Breast epithelium (tissue), 4 donors: ENCODE data around the gene CASK. TPM values are rescaled to one million over a fixed set of nuclear protein-coding genes. Genes with fewer than 3 reads are reported as not detected.

ENCODE experiments used
- DNase-seq, 2 donors: peaks; one replicate each; pipeline ENCODE4 v3.0.0-alpha.2; 2019; ENCODE audit warnings: low spot score in 2 of 2
- H3K27ac ChIP-seq, 2 donors: fragments of 200-600 bp; sonication (generic) in 1 of 2; one replicate each; pipeline ENCODE4 v1.5.1; 2016 to 2019; ENCODE audit warnings: mild to moderate bottlenecking in 1 of 2
- H3K27me3 ChIP-seq, 2 donors: fragments of 200-600 bp; sonication (generic) in 1 of 2; one replicate each; pipeline versions ENCODE4 v1.5.1 to v1.6.0; 2017 to 2019; ENCODE audit warnings: control low read depth in 1 of 2, mild to moderate bottlenecking in 1 of 2
- H3K36me3 ChIP-seq: fragments of 200-600 bp; one replicate; pipeline ENCODE4 v1.5.1; 2019
- H3K4me1 ChIP-seq, 2 donors: fragments of 200-600 bp; sonication (generic); one replicate each; pipeline ENCODE4 v1.5.1; 2016 to 2019; ENCODE audit warnings: control low read depth in 1 of 2
- H3K4me3 ChIP-seq, 3 donors: fragments of 200-600 bp; sonication (generic); 1 replicate in 2 of 3; 2 replicates in 1 of 3; pipeline ENCODE4 v1.5.1; 2016 to 2019; ENCODE audit warnings: mild to moderate bottlenecking in 3 of 3, moderate library complexity in 2 of 3
- H3K9me3 ChIP-seq, 2 donors: fragments of 200-600 bp; sonication (generic) in 1 of 2; one replicate each; pipeline ENCODE4 v1.5.1; 2016 to 2019; ENCODE audit warnings: control low read depth in 1 of 2
- POLR2A ChIP-seq: fragments of 450-650 bp; IDR thresholded peaks from one replicate; pipeline ENCODE4 v1.6.1; 2016; ENCODE audit warnings: antibody characterized with exemption, mild to moderate bottlenecking, moderate library complexity
- POLR2AphosphoS5 ChIP-seq, 3 donors: sonication (generic); formaldehyde crosslinking; IDR thresholded peaks; one replicate each; pipeline ENCODE4 v1.6.1; 2017; ENCODE audit warnings: antibody characterized with exemption in 3 of 3
- intact Hi-C: fragments of 100-400 bp; cut with DNase I; formaldehyde crosslinking; loops from one replicate; pipeline ENCODE4 v1.15.1; 2023; ENCODE audit warnings: low total_unique reads
- total RNA-seq, 3 donors: library from RNA; depleted of rRNA; stranded (reverse); fragments of >200 nt; gene quantifications; one replicate each; pipeline ENCODE4 v1.1.0, GENCODE V29; 2016
- TF ChIP-seq, protein P1 (sequence below), 3 donors: fragments of 450-650 bp; IDR thresholded peaks; one replicate each; pipeline ENCODE4 v1.5.1; 2016 to 2017; ENCODE audit warnings: antibody characterized with exemption in 3 of 3, mild to moderate bottlenecking in 3 of 3, moderate library complexity in 3 of 3

The CASK gene
- total RNA-seq, 3 donors from 2014 or later, result 34.4 to 103 (median 52.4) TPM

DNA sequence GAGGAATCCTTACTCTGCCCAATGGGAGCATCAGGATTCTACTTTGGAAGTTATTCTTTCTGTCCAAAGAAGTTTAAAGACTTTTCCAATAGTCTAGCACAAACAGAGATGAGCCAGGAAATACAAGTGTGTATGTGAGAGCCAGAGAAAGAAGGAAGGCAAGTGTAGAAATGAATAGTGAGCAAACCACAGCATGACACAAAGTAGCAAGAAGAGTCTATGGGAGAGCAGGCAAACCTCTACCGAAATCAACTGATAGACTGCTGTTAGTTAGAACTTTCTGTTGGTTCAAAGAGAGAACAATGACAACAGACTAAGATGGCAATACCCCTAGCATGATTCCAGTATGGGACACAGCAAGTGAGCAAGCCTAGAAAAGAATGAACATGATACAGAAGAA, 250.7 kb downstream of the CASK start:
- intact Hi-C loops, result no loop called here
- H3K27ac ChIP-seq, result no peak overlapping the region

DNA sequence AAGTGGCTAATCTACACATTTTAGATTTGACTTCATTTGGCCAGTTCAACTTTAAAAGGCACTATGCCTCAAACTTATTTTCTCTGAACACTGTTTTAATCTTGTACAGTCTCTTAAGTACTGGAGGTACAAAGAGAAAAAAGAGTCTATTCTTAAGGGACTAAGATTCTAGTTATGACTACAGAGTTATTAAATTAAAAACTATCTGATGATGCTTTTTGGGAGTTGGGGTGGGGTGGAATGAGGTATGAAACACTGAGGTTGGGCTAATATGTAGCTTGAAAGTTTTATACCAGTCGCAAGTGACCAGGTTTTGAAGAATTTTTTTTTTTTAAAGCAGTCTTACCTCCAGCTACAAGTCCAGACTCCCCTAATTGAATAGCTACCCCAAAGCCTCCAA, 252.3 kb downstream of the CASK start:
- no peaks in the 10 kb centered on the region for H3K36me3 ChIP-seq
- no peak for TF ChIP-seq POLR2A
- TF ChIP-seq, protein P1, sequence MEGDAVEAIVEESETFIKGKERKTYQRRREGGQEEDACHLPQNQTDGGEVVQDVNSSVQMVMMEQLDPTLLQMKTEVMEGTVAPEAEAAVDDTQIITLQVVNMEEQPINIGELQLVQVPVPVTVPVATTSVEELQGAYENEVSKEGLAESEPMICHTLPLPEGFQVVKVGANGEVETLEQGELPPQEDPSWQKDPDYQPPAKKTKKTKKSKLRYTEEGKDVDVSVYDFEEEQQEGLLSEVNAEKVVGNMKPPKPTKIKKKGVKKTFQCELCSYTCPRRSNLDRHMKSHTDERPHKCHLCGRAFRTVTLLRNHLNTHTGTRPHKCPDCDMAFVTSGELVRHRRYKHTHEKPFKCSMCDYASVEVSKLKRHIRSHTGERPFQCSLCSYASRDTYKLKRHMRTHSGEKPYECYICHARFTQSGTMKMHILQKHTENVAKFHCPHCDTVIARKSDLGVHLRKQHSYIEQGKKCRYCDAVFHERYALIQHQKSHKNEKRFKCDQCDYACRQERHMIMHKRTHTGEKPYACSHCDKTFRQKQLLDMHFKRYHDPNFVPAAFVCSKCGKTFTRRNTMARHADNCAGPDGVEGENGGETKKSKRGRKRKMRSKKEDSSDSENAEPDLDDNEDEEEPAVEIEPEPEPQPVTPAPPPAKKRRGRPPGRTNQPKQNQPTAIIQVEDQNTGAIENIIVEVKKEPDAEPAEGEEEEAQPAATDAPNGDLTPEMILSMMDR (IDR thresholded peaks at IDR 0.05), result no peak
- TF ChIP-seq POLR2AphosphoS5 (IDR thresholded peaks at IDR 0.05), result no peak
- DNase-seq, result no peak
- H3K27me3 ChIP-seq, result peaks cover 0 to 30% of the 10 kb centered on the region in 2 donors
- H3K4me1 ChIP-seq, result no peaks in the 10 kb centered on the region
- H3K4me3 ChIP-seq, result no peak overlapping the region
- H3K9me3 ChIP-seq, result no peaks in the 10 kb centered on the region
- intact Hi-C loops, result no loop called here
- no peak overlapping the region for H3K27ac ChIP-seq

More for the DNA sequence above, 250.7 kb downstream of the CASK start:
- H3K36me3 ChIP-seq, result no peaks in the 10 kb centered on the region
- no peaks in the 10 kb centered on the region for H3K4me1 ChIP-seq
- TF ChIP-seq, protein P1 (IDR thresholded peaks at IDR 0.05), result no peak
- no peak for TF ChIP-seq POLR2AphosphoS5 (IDR thresholded peaks at IDR 0.05)
- TF ChIP-seq POLR2A, result no peak
- H3K27me3 ChIP-seq, result peaks cover 0 to 33% of the 10 kb centered on the region in 2 donors
- H3K4me3 ChIP-seq, result no peak overlapping the region
- H3K9me3 ChIP-seq, result no peaks in the 10 kb centered on the region
- no peak for DNase-seq

DNA sequence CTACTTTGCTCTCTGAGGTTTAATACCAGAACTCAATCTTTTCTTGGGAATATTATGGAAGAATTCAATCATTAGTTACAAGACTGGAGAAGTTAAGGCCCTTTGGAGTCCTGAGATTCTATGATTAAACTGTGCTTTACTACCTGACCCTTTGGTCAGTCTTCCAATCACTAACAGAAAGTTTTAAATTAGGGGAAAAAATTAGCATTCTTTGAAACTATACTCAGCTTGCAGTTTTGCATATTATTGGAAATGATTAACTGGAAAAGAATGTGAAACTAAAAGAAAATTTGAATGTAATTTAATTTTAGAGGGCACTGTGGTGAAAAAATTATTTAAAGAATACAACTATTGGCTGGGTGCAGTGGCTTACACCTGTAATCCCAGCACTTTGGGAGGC, 253.2 kb downstream of the CASK start:
- no peak overlapping the region for H3K4me3 ChIP-seq
- intact Hi-C loops, result no loop called here
- H3K27me3 ChIP-seq, result peaks cover 0 to 35% of the 10 kb centered on the region in 2 donors
- no peak overlapping the region for H3K27ac ChIP-seq
- H3K9me3 ChIP-seq, result no peaks in the 10 kb centered on the region
- no peaks in the 10 kb centered on the region for H3K36me3 ChIP-seq
- no peaks in the 10 kb centered on the region for H3K4me1 ChIP-seq
- no peak for DNase-seq
- TF ChIP-seq, protein P1 (IDR thresholded peaks at IDR 0.05), result no peak
- TF ChIP-seq POLR2A (no peak), POLR2AphosphoS5 (IDR thresholded peaks at IDR 0.05) (no peak)

DNA sequence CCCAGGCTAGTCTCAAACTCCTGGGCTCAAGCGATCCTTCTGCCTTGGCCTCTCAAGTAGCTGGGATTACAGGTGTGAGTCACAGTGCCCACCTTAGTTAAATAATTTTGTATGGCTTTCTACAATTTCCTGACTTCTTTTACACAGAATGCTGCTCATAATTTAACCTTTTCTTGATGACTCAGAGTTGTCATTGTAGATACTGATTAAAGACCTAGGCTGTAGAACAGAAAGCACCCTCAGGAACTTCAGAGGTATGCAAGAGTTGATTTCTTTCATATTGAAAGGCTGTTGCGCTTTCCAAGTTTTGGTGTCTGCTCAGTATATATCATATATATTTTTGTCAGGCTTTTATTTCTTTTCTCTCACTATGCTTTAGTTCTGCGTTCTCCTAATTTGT, 255.7 kb downstream of the CASK start:
- Histone ChIP-seq H3K27me3 (peaks cover 0 to 34% of the 10 kb centered on the region in 2 donors), H3K4me1 (no peaks in the 10 kb centered on the region), H3K9me3 (no peaks in the 10 kb centered on the region), H3K27ac (no peak overlapping the region), H3K36me3 (no peaks in the 10 kb centered on the region), H3K4me3 (no peak overlapping the region)
- TF ChIP-seq, protein P1 (IDR thresholded peaks at IDR 0.05), result no peak
- TF ChIP-seq POLR2AphosphoS5 (IDR thresholded peaks at IDR 0.05) (no peak), POLR2A (no peak)
- no peak for DNase-seq
- intact Hi-C loops, result no loop called here

DNA sequence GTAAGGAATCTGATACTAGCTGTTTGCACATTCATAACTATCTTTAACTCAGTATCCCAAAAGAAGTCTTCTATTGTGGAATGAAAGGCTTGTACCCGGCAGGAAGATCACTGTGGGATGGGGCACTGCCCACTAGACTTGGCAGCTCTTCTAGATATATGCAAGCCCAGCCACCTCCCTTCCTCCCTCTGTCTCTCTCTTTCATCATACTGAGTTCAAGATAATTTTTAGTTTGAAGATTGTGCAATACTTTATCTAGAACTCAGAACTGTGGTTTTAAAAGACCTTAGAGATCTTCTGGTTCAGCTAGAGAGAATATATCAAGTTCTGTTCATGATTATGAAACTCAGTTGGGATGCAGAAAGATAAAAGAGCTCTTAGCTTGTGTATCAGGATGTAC, 257.1 kb downstream of the CASK start:
- no peak overlapping the region for H3K27ac ChIP-seq
- no peak for DNase-seq
- no peaks in the 10 kb centered on the region for H3K36me3 ChIP-seq
- no peak overlapping the region for H3K4me3 ChIP-seq
- intact Hi-C loops, result no loop called here
- TF ChIP-seq POLR2A, result no peak
- no peak for TF ChIP-seq POLR2AphosphoS5 (IDR thresholded peaks at IDR 0.05)
- TF ChIP-seq, protein P1 (IDR thresholded peaks at IDR 0.05), result no peak
- peaks cover 0 to 27% of the 10 kb centered on the region in 2 donors for H3K27me3 ChIP-seq
- H3K4me1 ChIP-seq, result no peaks in the 10 kb centered on the region
- H3K9me3 ChIP-seq, result no peaks in the 10 kb centered on the region
